ENCODE measurements around the gene FTO.

Gene FTO

GRCh38 chr16:53707671-53708070 lies 3.7 kb downstream of the FTO start:
- H3K4me3 ChIP-seq (ENCODE audit: low read depth, low read length): no peak overlapping the region
- DNase-seq (ENCODE audit: low read depth): no peak
- no peak for TF ChIP-seq CTCF (conservative IDR thresholded peaks at IDR 0.05; ENCODE audit: low read depth, low read length)

DNA sequence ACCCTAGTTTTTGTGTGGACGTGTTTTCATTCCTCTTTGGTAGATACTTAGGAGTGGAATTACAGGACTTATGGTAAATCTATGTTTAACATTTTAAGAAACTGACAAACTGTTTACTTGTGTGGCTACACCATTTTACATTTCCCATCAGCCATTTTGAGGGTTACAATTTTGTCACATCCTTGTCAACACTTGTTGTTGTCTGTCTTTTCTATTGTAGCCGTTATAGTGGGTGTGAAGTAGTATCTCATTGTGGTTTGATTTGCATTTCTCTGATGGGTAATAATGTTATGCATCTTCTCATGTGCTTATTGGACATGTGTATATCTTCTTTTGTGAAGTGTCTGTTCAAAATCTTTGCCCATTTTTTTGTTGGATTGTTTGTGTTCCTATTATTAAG lies 4.5 kb downstream of the FTO start:
- no peak for TF ChIP-seq CTCF (conservative IDR thresholded peaks at IDR 0.05; ENCODE audit: low read depth, low read length)
- no peak overlapping the region for H3K4me3 ChIP-seq (ENCODE audit: low read depth, low read length)
- DNase-seq (ENCODE audit: low read depth): no peak

- TF ChIP-seq CTCF (conservative IDR thresholded peaks at IDR 0.05; ENCODE audit: low read depth, low read length): no peak
- no peak for DNase-seq (ENCODE audit: low read depth)
Observed at GRCh38 chr16:53711390-53711789, 7.4 kb downstream of the FTO start.

GRCh38 chr16:53712065-53712464 lies 8.1 kb downstream of the FTO start:
- TF ChIP-seq CTCF (conservative IDR thresholded peaks at IDR 0.05; ENCODE audit: low read depth, low read length): no peak
- DNase-seq (ENCODE audit: low read depth): no peak

More at GRCh38 chr16:53711390-53711789, 7.4 kb downstream of the FTO start:
- no peak overlapping the region for H3K4me3 ChIP-seq (ENCODE audit: low read depth, low read length)

GRCh38 chr16:53713403-53714204 lies 9.6 kb downstream of the FTO start:
- DNase-seq (ENCODE audit: low read depth): peak; percentile 46
- no peak overlapping the region for H3K4me3 ChIP-seq (ENCODE audit: low read depth, low read length)
- no peak for TF ChIP-seq CTCF (conservative IDR thresholded peaks at IDR 0.05; ENCODE audit: low read depth, low read length)

More at GRCh38 chr16:53712065-53712464, 8.1 kb downstream of the FTO start:
- no peak overlapping the region for H3K4me3 ChIP-seq (ENCODE audit: low read depth, low read length)

DNA sequence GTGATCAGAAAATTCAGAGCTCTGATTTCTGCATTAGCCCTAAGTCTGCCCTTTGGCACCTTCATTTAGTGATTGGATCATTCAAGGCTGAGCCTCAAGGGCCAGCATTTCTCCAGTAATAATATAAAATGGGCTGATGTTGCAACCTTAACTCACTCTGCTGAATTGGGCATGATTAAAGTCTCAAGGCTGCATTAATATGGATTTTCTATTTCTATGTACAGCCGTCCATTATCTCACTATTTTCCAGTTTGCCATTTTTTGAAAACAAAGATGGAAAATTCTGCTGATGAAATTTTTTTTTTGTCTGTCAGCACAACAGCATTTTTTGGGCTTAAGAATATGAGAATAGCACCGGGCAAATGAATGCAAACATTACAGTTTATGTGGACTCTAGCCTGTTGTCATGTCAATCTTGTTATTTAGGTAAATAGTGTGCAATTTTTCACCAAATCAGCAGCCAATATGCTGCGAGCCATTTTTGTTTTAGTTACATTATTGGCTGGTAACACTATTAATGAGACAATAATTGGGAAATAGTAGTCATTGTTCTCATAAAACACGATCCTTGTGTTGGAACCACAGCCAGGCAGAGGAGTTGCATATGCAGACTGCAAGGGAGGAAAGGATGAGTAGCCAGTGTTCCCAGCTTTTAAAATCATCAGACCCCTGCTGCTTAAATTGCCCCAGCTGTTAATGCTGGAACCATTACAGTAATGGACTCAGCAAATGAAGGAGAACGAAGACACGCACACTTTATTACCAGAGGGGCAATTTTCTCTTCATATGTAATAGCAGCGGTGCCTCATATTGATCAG lies 10.5 kb downstream of the FTO start:
- no peak for DNase-seq (ENCODE audit: low read depth)
- no peak overlapping the region for H3K4me3 ChIP-seq (ENCODE audit: low read depth, low read length)
- TF ChIP-seq CTCF (conservative IDR thresholded peaks at IDR 0.05; ENCODE audit: low read depth, low read length): no peak
